ENCODE results near the gene DNASE1L3. TPM values are rescaled to one million over a fixed set of nuclear protein-coding genes. Genes with fewer than 3 reads are reported as not detected.

The DNASE1L3 gene
- total and polyA plus RNA-seq, 2 of the 13 experiments (the other 11 are each of a cell fraction or from before 2014, with no cell fraction given), result 0.86 to 1.7 TPM

DNA sequence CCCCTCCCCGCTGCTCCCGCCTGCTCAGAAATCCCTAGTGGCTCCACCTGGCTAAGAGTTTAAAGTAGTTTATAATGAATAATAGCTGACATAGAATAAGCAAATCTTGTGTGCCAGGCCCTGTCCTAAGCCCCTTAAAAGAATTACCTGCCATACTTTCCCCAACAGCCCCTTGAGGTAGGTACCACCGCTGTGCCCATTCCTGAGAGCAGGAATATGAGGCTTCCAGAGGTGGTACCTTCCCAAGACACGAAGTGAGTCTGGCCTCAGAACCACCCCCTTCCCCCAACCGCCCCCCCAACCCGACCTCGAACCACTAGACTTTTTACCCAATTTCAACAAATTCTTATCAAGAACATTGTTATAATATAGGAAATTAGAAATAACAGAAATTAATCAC lies 28.1 kb upstream of the DNASE1L3 start (continued):
- TF ChIP-seq POLR2A (IDR thresholded peaks at IDR 0.05; ENCODE audit: insufficient read depth in 1 of 2, low read depth in 2 of 2, low read length in 2 of 2) (no peak), KLF9 (CRISPR knock-in tag; IDR thresholded peaks at IDR 0.05; ENCODE audit: low read depth) (no peak), HNRNPLL (IDR thresholded peaks at IDR 0.05; ENCODE audit: low read depth, low read length, poor library complexity, severe bottlenecking) (no peak), ZSCAN22 (CRISPR knock-in tag; IDR thresholded peaks at IDR 0.05) (no peak), EHMT2 (IDR thresholded peaks at IDR 0.05; ENCODE audit: borderline replicate concordance, low read depth, low read length) (no peak)
- TF ChIP-seq, protein P1, sequence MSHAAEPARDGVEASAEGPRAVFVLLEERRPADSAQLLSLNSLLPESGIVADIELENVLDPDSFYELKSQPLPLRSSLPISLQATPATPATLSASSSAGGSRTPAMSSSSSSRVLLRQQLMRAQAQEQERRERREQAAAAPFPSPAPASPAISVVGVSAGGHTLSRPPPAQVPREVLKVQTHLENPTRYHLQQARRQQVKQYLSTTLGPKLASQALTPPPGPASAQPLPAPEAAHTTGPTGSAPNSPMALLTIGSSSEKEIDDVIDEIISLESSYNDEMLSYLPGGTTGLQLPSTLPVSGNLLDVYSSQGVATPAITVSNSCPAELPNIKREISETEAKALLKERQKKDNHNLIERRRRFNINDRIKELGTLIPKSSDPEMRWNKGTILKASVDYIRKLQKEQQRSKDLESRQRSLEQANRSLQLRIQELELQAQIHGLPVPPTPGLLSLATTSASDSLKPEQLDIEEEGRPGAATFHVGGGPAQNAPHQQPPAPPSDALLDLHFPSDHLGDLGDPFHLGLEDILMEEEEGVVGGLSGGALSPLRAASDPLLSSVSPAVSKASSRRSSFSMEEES (CRISPR knock-in tag; IDR thresholded peaks at IDR 0.05), result no peak
- TF ChIP-seq, protein P2, sequence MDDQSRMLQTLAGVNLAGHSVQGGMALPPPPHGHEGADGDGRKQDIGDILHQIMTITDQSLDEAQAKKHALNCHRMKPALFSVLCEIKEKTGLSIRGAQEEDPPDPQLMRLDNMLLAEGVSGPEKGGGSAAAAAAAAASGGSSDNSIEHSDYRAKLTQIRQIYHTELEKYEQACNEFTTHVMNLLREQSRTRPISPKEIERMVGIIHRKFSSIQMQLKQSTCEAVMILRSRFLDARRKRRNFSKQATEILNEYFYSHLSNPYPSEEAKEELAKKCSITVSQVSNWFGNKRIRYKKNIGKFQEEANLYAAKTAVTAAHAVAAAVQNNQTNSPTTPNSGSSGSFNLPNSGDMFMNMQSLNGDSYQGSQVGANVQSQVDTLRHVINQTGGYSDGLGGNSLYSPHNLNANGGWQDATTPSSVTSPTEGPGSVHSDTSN (CRISPR knock-in tag; IDR thresholded peaks at IDR 0.05; ENCODE audit: borderline replicate concordance), result no peak
- TF ChIP-seq, protein P3, sequence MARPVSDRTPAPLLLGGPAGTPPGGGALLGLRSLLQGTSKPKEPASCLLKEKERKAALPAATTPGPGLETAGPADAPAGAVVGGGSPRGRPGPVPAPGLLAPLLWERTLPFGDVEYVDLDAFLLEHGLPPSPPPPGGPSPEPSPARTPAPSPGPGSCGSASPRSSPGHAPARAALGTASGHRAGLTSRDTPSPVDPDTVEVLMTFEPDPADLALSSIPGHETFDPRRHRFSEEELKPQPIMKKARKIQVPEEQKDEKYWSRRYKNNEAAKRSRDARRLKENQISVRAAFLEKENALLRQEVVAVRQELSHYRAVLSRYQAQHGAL (CRISPR knock-in tag; IDR thresholded peaks at IDR 0.05; ENCODE audit: not compliant biosample characterization), result no peak
